Renal cortex interstitium (tissue), 11 donors: ENCODE results near the gene RND1. TPM values are rescaled to one million over a fixed set of nuclear protein-coding genes. Genes with fewer than 3 reads are reported as not detected.
"Not testable (repeated sequence)": the region's sequence is repeated elsewhere in the genome, so short reads cannot be mapped to it uniquely, and the experiment has no call there.

Source experiments
- DNase-seq, 11 donors: peaks; one replicate each; pipeline ENCODE4 v3.0.0-alpha.2; 2013; ENCODE audit warnings: low read depth in 9 of 11, low spot score in 4 of 11; ENCODE audit errors: extremely low read depth in 1 of 11
- polyA plus RNA-seq, 3 donors: library from polyadenylated mRNA; unstranded; fragments of 120-200 nt; gene quantifications; one replicate each; pipeline ENCODE4 v1.2.1, GENCODE V29; 2013; ENCODE audit not compliant: insufficient read length in 3 of 3

The RND1 gene
- polyA plus RNA-seq, 3 donors, result 2.4 to 2.8 (median 2.6) TPM

GRCh38 chr12:48878548-48878947 is 12.9 kb upstream of the RND1 start:
- no peak for DNase-seq

GRCh38 chr12:48875944-48876515 is 10.4 kb upstream of the RND1 start:
- DNase-seq, result no peak

- not testable (repeated sequence) for DNase-seq
Measured at GRCh38 chr12:48873534-48873933, 7.9 kb upstream of the RND1 start.

GRCh38 chr12:48873096-48873495 is 7.4 kb upstream of the RND1 start:
- DNase-seq, result no peak

DNA sequence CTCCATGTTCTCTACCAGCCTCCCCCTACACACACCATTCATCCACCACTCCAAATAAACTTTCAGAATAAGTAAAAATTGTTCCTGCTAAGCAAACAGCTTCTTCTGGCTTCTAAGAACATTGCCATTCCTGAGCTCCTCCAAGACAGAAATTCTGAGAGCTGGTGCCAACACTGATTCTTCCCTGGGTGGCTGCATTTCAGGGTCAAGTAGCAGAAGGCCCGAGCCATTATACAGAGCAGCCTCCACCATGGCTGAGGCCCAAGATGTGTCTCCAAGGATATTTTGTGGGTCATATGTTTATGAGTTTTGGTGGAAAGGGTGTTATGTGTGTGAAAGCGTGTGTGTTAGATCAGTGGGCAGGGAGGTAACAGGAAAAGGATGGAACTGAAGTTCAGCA is 3.5 kb upstream of the RND1 start:
- no peak for DNase-seq

DNA sequence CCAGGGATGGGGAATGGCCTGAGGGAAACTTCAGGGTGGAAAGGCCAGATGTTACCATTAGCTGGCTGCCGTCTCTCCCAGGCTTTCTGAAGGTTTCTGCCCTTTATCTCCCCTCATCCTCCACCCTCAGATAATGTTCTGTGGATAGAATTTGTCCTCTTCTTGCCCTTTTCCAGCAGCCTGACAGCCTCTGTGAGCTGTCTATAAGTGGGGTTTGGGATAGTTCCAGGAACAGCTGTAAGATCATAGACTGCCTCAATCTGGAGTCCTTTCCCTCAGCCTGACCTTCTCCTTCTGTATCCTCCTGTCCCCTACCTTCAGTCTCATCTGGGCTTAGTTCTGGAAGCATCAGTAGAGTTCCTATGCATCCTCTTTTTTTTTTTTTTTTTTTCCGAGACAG is 2.8 kb upstream of the RND1 start:
- no peak for DNase-seq

- DNase-seq, result no peak
Measured at GRCh38 chr12:48866052-48866711, 512 bp upstream of the RND1 start.

- DNase-seq, result no peak
Measured at GRCh38 chr12:48863291-48863690, 2.4 kb downstream of the RND1 start.

DNA sequence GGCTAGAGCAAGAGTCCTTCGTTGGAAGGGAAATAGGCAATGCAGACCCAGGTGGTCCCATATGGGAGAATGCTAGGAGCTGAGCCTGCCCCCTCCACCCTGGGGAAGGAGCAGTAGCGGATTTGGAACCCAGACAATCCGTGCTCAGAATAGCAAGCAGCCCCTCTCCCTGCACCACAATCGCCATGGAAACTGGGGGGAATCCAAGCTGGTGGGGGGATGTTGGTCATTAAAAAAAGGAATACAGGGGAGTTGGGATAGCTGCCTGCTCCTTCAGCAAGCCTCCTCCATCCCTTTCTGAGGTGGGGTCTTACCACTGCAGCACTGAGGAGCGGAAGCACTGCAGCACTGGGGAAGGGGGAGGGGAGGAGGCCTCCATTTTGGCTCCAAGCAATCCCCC is 2.9 kb downstream of the RND1 start:
- DNase-seq, result no peak

DNA sequence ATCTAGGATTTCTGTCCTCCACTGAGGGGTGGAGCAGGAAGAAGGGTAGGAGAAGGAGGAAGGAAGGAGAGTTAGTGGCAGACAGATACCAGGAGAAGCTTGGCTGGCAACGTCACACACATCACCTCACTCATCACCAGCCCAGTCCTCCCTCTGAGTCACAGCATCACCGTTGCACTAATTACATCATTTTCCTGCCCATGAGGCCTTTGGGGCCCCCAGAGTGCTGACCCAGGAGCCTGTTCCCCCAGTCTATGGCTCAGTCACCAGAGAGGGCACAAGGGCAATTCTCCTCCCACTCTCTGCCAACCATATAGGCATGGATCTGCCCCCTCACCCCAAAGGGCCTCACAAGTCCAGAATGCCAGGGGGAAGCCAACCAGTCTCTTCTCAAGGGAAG is 4.6 kb downstream of the RND1 start:
- DNase-seq, result no peak

GRCh38 chr12:48860236-48860635 is 5.4 kb downstream of the RND1 start:
- not testable (repeated sequence) for DNase-seq

DNA sequence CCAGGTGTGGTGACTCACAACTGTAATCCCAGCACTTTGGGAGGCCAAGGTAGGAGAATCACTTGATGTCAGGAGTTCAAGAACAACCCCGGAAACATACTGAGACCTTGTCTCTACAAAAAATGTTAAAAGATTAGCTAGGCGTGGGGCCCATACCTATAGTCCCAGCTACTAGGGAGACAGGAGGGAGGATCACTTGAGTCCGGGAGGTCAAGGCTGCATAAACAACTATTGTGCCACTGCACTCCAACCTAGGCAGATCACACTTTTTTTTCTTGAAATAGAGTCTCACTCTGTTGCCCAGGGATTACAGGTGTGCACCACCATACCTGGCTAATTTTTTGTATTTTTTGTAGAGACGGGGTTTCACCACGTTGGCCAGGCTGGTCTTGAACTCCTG is 6.1 kb downstream of the RND1 start:
- no peak for DNase-seq

GRCh38 chr12:48858043-48858442 is 7.6 kb downstream of the RND1 start:
- no peak for DNase-seq

DNA sequence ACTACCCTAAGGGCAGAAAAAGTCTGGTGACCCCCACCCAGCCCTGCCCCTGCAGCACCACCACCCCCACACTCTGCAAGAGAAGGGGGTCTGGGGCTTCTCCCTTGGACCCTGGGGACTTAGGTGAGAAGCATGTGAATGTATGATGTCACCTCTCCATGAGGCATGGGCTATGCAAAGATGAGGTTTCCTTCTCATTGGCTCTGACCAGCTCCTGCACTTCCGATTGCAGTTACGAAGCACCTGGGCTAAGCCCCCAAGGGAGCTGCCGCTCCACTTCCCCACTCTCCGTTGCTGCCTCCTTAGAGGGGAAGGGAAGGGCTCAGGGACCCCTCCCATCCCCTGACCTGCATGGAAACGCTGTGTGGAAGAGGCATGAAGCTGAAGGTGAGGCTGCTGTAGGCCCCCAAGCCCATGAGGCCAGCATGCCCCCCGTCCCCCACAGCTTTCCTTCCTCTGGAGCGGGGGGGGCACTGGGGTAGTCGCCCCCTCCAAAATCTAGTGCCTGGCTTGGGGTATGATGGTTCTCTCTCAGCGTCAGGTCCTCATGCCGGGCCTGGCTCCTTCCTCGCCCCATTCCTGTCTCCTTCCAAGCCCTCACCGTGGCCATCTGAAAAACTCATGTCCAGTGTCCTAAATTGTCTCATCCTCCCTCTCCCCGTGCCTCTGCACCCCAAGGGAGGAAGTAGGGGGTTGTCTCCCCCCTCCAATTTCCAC is 8.2 kb downstream of the RND1 start:
- no peak for DNase-seq

DNA sequence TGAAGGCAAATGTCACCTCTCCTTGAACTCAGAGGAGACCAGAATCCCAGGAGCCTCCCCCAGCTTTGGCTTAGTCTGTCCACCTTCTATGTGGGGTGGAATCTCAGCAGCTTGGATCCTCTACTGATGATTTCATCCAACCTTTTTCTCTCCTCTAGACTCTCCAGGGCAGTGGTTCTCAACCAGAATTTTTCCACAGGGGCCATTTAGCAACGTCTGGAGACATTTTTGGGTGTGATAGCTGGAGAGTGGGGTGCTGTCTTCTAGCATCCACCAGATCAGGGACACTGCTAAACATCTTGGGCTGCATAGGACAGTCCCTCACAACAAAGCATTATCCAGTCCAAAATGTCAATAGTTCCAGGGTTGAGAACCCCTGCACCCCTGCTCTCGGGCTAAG is 9.3 kb downstream of the RND1 start:
- no peak for DNase-seq

GRCh38 chr12:48854932-48855331 is 10.7 kb downstream of the RND1 start:
- DNase-seq, result not testable (repeated sequence)

- no peak for DNase-seq
Measured at GRCh38 chr12:48854488-48854887, 11.2 kb downstream of the RND1 start.

DNA sequence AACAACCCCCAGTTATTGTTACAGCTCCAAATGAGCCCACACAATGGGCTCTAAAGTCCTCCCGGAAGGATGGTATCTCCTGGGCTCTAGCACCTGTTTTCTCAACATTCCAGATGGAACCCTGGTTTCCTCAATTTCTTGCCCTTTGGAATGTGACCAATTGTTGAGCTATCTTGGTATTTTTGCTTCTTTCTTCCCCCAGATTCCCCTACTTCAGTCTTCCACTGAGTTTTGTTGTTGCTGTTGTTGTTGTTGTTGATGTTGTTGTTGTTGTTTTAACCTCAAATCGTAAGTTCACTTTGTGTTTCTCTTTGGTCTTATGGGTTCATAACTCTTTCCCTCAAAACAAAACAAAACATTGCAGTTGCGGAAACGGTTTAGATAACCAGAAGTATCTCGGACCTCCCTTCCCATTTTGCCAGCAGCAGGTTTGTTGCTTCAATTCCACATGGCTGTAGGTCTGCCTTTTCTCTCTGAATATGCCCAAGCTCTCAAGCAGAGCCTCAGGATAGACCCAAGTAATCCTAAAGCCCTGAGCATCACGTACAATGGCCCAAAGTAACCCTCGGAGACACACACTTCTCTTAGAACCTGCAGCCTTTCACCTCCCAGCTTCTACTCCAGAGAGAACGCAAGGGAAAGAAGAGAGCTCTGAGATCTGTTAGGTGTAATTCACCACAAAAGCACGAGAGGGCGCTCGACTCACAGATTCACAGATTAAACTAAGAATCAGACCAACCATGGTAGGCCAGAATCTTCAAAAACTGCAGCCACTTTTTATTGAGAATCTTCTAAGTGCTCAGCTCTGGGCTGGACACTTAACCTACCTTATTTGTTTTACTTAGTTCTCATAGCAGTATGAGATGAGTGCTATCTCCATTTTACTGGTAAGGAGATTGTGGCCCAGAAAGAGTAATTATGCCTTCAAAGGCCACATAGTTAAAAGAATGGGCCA is 12.7 kb downstream of the RND1 start:
- DNase-seq, result peak; percentile 79 to 95 (median 91)

DNA sequence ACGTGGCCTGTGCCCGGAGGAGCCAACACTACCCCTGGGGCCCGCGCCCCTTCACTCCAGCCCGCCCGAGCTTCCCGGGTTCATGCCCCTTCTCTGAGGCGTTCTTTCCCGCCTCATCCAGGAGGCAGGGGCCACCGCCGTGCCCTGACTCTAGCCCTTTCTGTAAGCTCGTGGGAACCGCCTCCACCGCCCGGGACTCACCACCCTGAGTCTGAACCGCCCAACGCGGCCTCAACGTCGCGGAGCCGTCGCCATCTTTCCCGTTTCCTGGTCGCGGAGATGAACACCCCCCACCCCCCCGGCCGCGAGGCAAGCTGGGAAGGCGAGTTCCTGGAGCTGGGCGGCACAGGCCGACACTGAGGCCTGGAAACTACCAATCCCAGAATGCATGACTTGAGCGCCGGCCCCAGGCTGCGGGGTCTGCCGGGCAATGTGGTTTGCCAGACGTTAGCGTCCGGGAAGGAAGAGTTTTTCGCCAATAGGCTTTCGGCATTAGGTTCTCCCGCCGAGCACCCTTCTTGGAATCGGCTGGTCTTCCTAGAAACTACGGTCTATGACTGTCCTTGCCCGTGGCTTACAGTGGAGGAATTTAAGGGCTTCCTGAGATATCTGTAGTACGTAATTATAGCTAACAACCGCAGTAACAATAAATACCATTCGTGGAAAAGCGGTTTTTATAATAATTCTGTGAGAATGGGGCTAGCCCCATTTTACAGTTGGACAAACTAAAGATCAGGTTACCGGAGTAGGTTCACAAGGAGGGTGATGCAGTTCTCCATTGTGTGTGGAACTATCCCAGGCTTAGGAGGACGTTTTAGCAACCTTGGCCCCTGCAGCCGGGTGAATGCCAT is 13.6 kb downstream of the RND1 start, which contains the start of gene DDX23:
Gene DDX23, minus strand, starts transcription at position 281 of the 851 bp plus-strand sequence. CDS start 6,381 bp downstream, outside the sequence.
- peak; percentile 83 to 97 (median 93) for DNase-seq
